ENCODE measurements around the gene TGFBR1. TPM values are rescaled to one million over a fixed set of nuclear protein-coding genes. Genes with fewer than 3 reads are reported as not detected.

Gene TGFBR1
- total RNA-seq, 2 experiments from 2014 or later, result 72.5 to 78.0 TPM

DNA sequence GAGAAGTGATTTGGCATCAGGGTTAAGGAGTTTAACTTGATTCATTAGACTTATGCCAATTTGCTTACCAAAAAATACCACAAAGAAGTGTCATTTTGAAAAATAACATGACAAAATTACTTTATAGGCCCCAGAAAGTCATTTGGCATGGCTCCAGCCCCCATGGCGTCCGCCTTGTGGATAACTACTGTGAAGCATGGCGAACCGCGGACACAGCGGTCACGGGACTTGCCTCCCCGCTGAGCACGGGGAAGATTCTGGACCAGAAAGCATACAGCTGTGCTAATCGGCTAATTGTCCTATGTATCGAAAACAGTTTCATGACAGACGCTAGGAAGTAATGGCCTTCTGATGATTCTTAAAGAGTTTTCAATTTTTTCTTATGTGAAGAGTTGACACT is 35.4 kb upstream of the TGFBR1 start:
- CTCF ChIA-PET, result interaction anchor here (0.7 to 1.7 kb wide), 2 partner anchors 10 to 35 kb away, joined by 4 to 5 read pairs; partner anchors contain the start of gene TGFBR1
- H3K4me1 Mint-ChIP-seq, result peaks cover 42% of the 10 kb centered on the region
- no peak for DNase-seq

DNA sequence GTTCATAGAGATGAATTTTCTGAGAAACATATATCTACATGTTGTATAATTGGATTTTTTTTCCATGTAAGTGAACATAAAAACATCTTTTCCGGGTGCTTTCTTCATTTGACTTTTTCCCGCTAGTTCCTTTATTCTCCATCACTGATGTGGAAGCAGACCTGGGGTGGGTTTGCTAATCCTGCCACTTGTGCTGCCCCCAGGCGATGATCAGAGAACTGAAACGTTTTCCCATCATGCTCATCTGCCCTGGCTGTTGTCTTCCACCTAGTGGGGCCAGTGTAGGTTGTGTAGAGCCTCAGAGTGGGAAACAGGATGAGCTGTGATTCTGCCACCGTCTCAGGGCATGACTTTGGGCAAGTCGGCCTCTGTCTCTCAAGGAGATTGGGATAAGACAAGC is 34.2 kb upstream of the TGFBR1 start:
- Mint-ChIP-seq H3K4me1 (peaks cover 50% of the 10 kb centered on the region), H3K27ac (no peak overlapping the region), H3K36me3 (peaks cover 11% of the 10 kb centered on the region), H3K4me3 (no peak overlapping the region), H3K9me3 (ENCODE audit: low read depth) (no peaks in the 10 kb centered on the region), H3K27me3 (no peaks in the 10 kb centered on the region)
- ATAC-seq (no peak), DNase-seq (no peak)
- CTCF ChIA-PET, result interaction anchor here (1.3 kb wide), 1 partner anchor 22 kb away, joined by 4 read pairs; no protein-coding TSS in a partner anchor

More for the DNA sequence above, 35.4 kb upstream of the TGFBR1 start:
- H3K4me3 Mint-ChIP-seq, result no peak overlapping the region
- no peak for ATAC-seq
- peaks cover 12% of the 10 kb centered on the region for H3K36me3 Mint-ChIP-seq
- H3K27me3 Mint-ChIP-seq, result no peaks in the 10 kb centered on the region
- H3K9me3 Mint-ChIP-seq (ENCODE audit: low read depth), result no peaks in the 10 kb centered on the region
- peak overlapping the region; percentile 83 for H3K27ac Mint-ChIP-seq

GRCh38 chr9:99071313-99072039 is 33.4 kb upstream of the TGFBR1 start:
- peak overlapping the region; percentile 30 for H3K27ac Mint-ChIP-seq
- no peak overlapping the region for H3K4me3 Mint-ChIP-seq
- H3K4me1 Mint-ChIP-seq, result peaks cover 56% of the 10 kb centered on the region
- H3K27me3 Mint-ChIP-seq, result no peaks in the 10 kb centered on the region
- DNase-seq (no peak), ATAC-seq (no peak)
- CTCF ChIA-PET, result interaction anchor here (1.3 kb wide), 1 partner anchor 21 kb away, joined by 4 read pairs; no protein-coding TSS in a partner anchor
- H3K9me3 Mint-ChIP-seq (ENCODE audit: low read depth), result no peaks in the 10 kb centered on the region
- peaks cover 12% of the 10 kb centered on the region for H3K36me3 Mint-ChIP-seq

DNA sequence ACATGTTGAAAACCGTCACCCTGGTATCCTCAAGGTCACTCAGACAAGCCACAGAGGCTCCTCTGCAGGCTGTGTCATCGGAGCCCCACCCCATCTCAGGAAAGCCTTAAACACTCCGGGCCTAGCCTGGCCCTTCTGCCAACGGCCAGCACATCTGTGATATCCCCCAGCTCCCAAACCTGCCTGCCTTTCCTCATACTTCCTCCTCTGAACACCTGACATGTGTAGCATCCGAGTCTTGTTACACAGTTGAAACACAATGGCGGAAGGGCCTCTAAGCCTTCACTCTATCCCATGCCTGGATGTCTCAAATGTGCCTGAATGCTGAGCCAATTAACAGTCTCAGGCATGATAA is 32.9 kb upstream of the TGFBR1 start:
- CTCF ChIA-PET, result interaction anchor here (1.3 kb wide), 1 partner anchor 21 kb away, joined by 4 read pairs; no protein-coding TSS in a partner anchor
- Mint-ChIP-seq H3K36me3 (peaks cover 13% of the 10 kb centered on the region), H3K4me1 (peaks cover 61% of the 10 kb centered on the region), H3K27ac (no peak overlapping the region), H3K9me3 (ENCODE audit: low read depth) (no peaks in the 10 kb centered on the region), H3K27me3 (no peaks in the 10 kb centered on the region), H3K4me3 (no peak overlapping the region)
- ATAC-seq (no peak), DNase-seq (no peak)

DNA sequence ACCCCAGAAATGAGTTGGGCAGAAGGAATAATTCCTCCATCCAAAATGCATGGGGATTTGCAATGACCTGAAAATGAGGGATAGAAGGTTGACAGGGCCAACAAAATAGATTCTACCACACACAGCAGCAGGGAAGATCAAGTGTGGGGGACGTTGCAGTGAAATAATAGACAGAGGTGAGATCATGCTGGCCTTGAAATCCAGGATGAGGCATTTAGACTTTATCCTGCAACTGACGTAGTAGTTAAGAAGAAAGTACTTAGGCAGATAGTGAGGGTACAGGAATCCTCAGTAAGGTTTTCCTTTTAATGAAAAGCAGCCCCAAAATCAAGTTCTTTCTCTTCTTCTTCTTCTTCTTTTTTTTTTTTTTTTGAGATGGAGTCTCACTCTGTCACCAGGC is 31.6 kb upstream of the TGFBR1 start:
- Mint-ChIP-seq H3K36me3 (peaks cover 14% of the 10 kb centered on the region), H3K4me1 (peaks cover 66% of the 10 kb centered on the region), H3K27me3 (no peaks in the 10 kb centered on the region), H3K27ac (no peak overlapping the region), H3K4me3 (no peak overlapping the region), H3K9me3 (ENCODE audit: low read depth) (no peaks in the 10 kb centered on the region)
- DNase-seq, result no peak
- CTCF ChIA-PET, result interaction anchor here (0.8 to 1.5 kb wide), 2 partner anchors 14 to 74 kb away, joined by 3 read pairs; no protein-coding TSS in a partner anchor
- no peak for ATAC-seq

DNA sequence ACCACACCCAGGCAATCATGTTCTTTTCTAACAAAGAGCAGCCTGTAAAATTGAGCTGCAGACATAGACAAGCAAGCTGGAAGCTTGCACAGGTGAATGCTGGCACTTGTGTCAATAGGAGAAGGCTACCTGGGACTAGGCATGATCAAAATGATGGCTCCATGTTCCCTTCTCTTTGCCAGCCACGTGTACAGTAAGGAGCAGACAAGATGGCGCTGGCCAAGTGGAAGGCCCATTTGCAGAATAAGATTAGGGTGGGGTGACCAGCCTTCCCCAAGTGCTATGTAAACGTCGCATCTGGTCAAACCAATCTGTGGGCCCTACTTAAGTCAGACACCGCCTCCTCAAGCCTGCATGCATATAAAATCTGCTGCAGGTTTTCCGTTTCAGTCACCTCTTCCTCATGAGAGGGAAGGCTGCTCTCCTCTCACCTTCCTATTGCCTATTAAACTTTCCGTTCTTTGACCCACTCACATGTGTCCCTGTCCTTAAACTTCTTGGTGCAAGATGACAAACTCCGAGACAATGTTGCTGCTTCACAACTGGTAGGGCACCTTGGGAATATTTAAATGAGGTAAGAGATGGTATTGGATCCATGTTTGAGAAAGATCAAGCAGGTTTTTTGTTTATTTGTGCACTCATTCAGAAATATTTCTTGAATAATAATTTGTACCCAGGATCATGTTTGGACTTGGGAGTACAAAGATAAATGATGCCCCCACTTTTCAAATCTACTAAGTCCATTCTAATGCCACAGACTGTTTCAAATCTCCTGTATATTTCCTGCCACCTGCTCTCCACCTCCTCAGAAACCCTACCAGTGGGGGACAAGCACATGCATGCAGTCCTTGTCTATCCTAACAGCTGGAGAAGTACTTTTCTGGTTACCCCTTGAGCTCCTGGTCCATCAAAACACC is 30.7 kb upstream of the TGFBR1 start:
- no peak for ATAC-seq
- peak; percentile 36 for DNase-seq
- Mint-ChIP-seq H3K9me3 (ENCODE audit: low read depth) (no peaks in the 10 kb centered on the region), H3K36me3 (peaks cover 7% of the 10 kb centered on the region), H3K4me1 (peaks cover 59% of the 10 kb centered on the region), H3K4me3 (no peak overlapping the region), H3K27me3 (no peaks in the 10 kb centered on the region), H3K27ac (peak overlapping the region; percentile 32)
- CTCF ChIA-PET, result interaction anchor here (0.8 to 1.8 kb wide), 5 partner anchors 8 to 30 kb away, joined by 3 to 8 read pairs (median 3); partner anchors contain the start of gene TGFBR1

- Mint-ChIP-seq H3K36me3 (peaks cover 4% of the 10 kb centered on the region), H3K27ac (peak overlapping the region; percentile 32), H3K4me1 (peaks cover 54% of the 10 kb centered on the region), H3K27me3 (no peaks in the 10 kb centered on the region), H3K9me3 (ENCODE audit: low read depth) (no peaks in the 10 kb centered on the region), H3K4me3 (no peak overlapping the region)
- ATAC-seq (no peak), DNase-seq (no peak)
- CTCF ChIA-PET, result interaction anchor here (0.8 to 1.8 kb wide), 4 partner anchors 9 to 29 kb away, joined by 3 to 8 read pairs (median 3); partner anchors contain the start of gene TGFBR1
Measured at GRCh38 chr9:99074902-99075245, 30.0 kb upstream of the TGFBR1 start.

DNA sequence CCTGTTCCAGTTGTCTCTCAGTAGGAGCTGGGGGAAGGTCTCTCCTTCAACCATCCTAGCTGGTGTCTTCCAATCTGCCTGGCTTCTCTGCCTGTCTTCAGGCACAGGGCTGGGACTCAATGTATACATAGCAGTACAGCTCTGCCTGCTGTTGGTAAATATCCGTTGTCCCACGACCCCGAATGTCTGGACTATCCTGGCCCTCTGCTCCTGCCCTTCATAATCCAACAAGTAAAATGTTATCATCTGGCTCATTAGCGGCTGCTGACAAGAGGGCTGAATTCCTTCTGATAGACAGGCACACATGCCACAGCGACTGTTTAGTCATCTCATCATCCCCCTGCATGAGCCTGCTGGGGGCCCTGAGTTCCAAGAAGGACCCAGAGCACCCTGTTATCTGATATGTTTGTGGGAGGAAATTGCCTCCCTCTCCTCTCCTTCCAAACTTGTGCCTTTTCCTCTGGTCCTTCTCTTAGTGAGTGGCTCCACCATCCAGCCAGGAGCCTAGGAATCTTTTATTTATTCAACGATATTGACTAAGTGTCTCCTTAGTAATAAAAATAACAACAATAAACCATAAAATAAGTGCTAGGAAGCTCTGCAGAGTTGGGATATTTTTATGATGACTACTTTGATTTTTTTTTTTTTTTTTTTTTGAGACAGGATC is 29.5 kb upstream of the TGFBR1 start:
- Mint-ChIP-seq H3K4me1 (peaks cover 53% of the 10 kb centered on the region), H3K27me3 (no peaks in the 10 kb centered on the region), H3K9me3 (ENCODE audit: low read depth) (no peaks in the 10 kb centered on the region), H3K4me3 (no peak overlapping the region), H3K27ac (peak overlapping the region; percentile 4), H3K36me3 (peaks cover 4% of the 10 kb centered on the region)
- ATAC-seq (no peak), DNase-seq (no peak)
- CTCF ChIA-PET, result interaction anchor here (0.8 to 2.1 kb wide), 6 partner anchors 15 to 29 kb away, joined by 3 to 8 read pairs (median 4); partner anchors contain the start of gene TGFBR1

DNA sequence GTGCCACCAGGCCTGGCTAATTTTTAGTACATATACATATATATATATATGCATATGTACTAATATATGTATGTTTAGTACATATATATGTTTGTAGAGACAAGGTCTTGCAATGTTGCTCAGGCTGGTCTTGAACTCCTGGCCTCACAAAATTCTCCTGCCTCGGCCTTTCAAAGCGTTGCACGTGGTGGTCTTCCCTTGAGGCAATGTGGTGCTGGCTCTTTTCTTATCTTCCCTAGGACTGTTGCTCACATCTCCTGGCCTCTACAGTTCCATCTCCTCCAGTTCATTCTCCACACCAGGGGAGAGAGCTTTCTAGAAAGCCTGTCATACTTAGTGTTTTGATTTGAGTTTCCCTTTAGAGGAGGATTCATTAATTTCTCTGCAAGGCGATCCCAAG is 28.9 kb upstream of the TGFBR1 start:
- Mint-ChIP-seq H3K27me3 (no peaks in the 10 kb centered on the region), H3K4me3 (no peak overlapping the region), H3K27ac (peak overlapping the region; percentile 95), H3K4me1 (peaks cover 47% of the 10 kb centered on the region), H3K9me3 (ENCODE audit: low read depth) (no peaks in the 10 kb centered on the region), H3K36me3 (peaks cover 4% of the 10 kb centered on the region)
- CTCF ChIA-PET, result interaction anchor here (0.9 to 3.2 kb wide), 8 partner anchors 16 to 77 kb away, joined by 3 to 14 read pairs (median 5); no protein-coding TSS in a partner anchor
- DNase-seq, result no peak
- no peak for ATAC-seq

GRCh38 chr9:99076483-99077171 is 28.3 kb upstream of the TGFBR1 start:
- peak; percentile 95 for ATAC-seq
- peak overlapping the region; percentile 1 for H3K4me3 Mint-ChIP-seq
- no peaks in the 10 kb centered on the region for H3K9me3 Mint-ChIP-seq (ENCODE audit: low read depth)
- H3K36me3 Mint-ChIP-seq, result peaks cover 4% of the 10 kb centered on the region
- peak; percentile 82 for DNase-seq
- H3K4me1 Mint-ChIP-seq, result peaks cover 41% of the 10 kb centered on the region
- no peaks in the 10 kb centered on the region for H3K27me3 Mint-ChIP-seq
- CTCF ChIA-PET, result interaction anchor here (0.9 to 3.2 kb wide), 7 partner anchors 16 to 77 kb away, joined by 3 to 14 read pairs (median 5); no protein-coding TSS in a partner anchor
- peak overlapping the region; percentile 95 for H3K27ac Mint-ChIP-seq

- no peak overlapping the region for H3K27ac Mint-ChIP-seq
- no peaks in the 10 kb centered on the region for H3K9me3 Mint-ChIP-seq (ENCODE audit: low read depth)
- no peak overlapping the region for H3K4me3 Mint-ChIP-seq
- H3K36me3 Mint-ChIP-seq, result peaks cover 4% of the 10 kb centered on the region
- no peak for DNase-seq
- CTCF ChIA-PET, result interaction anchor here (3.2 kb wide), 1 partner anchor 14 kb away, joined by 14 read pairs; no protein-coding TSS in a partner anchor
- no peak for ATAC-seq
- peaks cover 34% of the 10 kb centered on the region for H3K4me1 Mint-ChIP-seq
- H3K27me3 Mint-ChIP-seq, result peaks cover 3% of the 10 kb centered on the region
Measured at GRCh38 chr9:99078717-99079116, 26.2 kb upstream of the TGFBR1 start.

- no peak overlapping the region for H3K4me3 Mint-ChIP-seq
- H3K27me3 Mint-ChIP-seq, result peaks cover 3% of the 10 kb centered on the region
- no peak overlapping the region for H3K27ac Mint-ChIP-seq
Measured at GRCh38 chr9:99079542-99079941, 25.4 kb upstream of the TGFBR1 start.

More at GRCh38 chr9:99079542-99079941, 25.4 kb upstream of the TGFBR1 start:
- no peak for ATAC-seq
- DNase-seq, result no peak
- CTCF ChIA-PET, result interaction anchor here (1.1 to 3.2 kb wide), 2 partner anchors 13 to 14 kb away, joined by 3 to 14 read pairs; no protein-coding TSS in a partner anchor
- H3K4me1 Mint-ChIP-seq, result peaks cover 30% of the 10 kb centered on the region
- peaks cover 4% of the 10 kb centered on the region for H3K36me3 Mint-ChIP-seq
- no peaks in the 10 kb centered on the region for H3K9me3 Mint-ChIP-seq (ENCODE audit: low read depth)
